Measurements from ENCODE around the gene CHKA.

Gene CHKA

DNA sequence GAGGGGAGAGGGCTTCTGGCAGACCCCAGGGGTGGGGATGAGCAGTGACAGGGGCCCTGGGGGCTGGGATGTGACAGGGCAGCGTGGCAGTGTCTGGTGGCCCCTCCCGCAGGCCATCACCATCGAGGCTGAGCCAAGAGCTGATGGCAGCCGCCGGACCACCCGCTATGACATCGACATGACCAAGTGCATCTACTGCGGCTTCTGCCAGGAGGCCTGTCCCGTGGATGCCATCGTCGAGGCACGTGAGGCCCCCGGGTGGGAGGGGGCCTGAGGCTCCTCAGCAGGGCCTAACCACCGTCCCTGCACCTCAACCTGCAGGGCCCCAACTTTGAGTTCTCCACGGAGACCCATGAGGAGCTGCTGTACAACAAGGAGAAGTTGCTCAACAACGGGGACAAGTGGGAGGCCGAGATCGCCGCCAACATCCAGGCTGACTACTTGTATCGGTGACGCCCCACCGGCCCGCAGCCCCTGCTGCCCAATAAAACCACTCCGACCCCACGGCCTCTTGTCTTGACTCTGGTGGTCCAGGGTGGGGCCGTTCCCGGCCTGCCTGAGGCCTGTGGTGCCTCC lies 85.0 kb downstream of the CHKA start:
- no peak for DNase-seq (ENCODE audit: extremely low read depth, insufficient read length)
- TF ChIP-seq, protein P1, sequence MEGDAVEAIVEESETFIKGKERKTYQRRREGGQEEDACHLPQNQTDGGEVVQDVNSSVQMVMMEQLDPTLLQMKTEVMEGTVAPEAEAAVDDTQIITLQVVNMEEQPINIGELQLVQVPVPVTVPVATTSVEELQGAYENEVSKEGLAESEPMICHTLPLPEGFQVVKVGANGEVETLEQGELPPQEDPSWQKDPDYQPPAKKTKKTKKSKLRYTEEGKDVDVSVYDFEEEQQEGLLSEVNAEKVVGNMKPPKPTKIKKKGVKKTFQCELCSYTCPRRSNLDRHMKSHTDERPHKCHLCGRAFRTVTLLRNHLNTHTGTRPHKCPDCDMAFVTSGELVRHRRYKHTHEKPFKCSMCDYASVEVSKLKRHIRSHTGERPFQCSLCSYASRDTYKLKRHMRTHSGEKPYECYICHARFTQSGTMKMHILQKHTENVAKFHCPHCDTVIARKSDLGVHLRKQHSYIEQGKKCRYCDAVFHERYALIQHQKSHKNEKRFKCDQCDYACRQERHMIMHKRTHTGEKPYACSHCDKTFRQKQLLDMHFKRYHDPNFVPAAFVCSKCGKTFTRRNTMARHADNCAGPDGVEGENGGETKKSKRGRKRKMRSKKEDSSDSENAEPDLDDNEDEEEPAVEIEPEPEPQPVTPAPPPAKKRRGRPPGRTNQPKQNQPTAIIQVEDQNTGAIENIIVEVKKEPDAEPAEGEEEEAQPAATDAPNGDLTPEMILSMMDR (IDR thresholded peaks at IDR 0.05; ENCODE audit: insufficient read depth, low read length, poor library complexity, severe bottlenecking) = no peak
- Histone ChIP-seq H3K27me3 (replicated peaks; ENCODE audit: control insufficient read depth, insufficient read depth, low read length) (no peaks in the 10 kb centered on the region), H3K36me3 (ENCODE audit: control insufficient read depth, insufficient read depth, low read length) (peaks cover 19% of the 10 kb centered on the region), H3K4me3 (replicated peaks; ENCODE audit: low read depth, low read length) (no peak overlapping the region)

DNA sequence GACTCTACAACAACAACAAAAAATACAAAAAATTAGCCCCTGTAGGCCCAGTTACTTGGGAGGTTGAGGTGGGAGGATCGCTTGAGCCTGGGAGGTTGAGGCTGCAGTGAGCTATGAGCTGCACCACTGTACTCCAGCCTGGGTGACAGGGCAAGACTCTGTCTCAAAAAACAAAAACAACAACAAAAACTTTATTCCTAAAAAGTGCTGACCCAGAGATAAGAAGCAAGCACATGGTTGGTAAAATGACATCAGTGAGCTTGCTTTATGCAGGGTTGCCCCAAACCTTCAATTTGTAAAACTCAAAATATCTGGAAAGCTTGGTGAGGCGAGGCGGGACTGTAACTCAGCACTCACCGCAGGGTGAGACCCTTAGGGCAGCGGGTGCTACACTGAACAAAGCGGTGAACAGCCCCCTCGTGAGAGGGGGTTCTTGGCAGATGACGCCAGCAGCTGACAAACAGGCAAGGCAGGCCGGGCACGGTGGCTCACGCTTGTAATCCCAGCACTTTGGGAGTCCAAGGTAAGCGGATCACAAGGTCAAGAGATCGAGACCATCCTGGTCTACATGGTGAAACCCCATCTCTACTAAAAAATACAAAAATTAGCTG lies 85.8 kb downstream of the CHKA start:
- Histone ChIP-seq H3K36me3 (ENCODE audit: control insufficient read depth, insufficient read depth, low read length) (peaks cover 17% of the 10 kb centered on the region), H3K27me3 (replicated peaks; ENCODE audit: control insufficient read depth, insufficient read depth, low read length) (no peaks in the 10 kb centered on the region), H3K4me3 (replicated peaks; ENCODE audit: low read depth, low read length) (no peak overlapping the region)
- DNase-seq (ENCODE audit: extremely low read depth, insufficient read length) = no peak
- TF ChIP-seq, protein P1 (IDR thresholded peaks at IDR 0.05; ENCODE audit: insufficient read depth, low read length, poor library complexity, severe bottlenecking) = no peak

DNA sequence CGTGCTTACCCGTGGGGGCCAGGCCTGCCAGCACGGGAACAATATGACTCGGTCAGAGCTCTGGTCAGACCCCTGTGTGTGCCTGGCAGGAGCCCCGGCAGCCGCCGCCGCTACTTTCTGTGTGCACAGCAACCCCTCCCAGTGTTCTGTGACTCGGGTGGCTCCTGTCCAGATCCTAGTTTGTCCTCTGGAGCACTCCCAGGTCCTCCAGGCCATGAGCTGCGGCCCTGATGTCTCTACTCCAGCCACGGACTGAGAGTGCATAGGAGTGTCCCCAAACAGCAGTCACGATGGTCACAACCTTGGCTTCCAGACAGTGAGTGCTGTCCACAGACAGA lies 87.5 kb downstream of the CHKA start:
- peaks cover 17% of the 10 kb centered on the region for H3K36me3 ChIP-seq (ENCODE audit: control insufficient read depth, insufficient read depth, low read length)

DNA sequence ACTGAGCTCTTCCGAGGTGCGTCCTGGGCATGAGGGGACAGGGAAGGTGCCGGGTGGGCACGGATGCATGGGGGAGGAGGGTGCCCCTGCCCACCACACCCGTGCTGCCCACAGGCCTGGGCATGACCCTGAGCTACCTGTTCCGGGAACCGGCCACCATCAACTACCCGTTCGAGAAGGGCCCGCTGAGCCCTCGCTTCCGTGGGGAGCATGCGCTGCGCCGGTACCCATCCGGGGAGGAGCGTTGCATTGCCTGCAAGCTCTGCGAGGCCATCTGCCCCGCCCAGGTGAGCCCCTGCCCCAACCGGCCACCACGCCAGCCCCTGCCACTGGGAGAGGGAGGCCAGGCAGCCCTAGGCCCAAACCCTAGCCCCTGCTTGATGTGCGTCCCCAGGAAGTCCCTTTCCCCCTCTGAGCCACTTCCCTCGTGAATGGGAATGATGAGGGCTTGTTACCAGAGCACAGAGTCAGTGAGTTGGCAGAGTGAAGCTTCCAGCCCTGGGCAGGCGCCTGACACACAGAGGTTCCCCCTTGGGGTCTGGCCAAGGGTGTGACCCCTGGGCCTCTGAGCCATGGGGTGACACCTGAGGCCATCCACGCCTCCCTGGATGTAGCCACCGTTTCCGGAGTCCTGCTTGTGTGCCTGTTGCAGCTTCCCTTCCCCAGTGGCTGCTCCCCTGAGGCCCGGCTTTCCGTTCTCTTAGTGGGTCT lies 88.0 kb downstream of the CHKA start:
- TF ChIP-seq, protein P1 (IDR thresholded peaks at IDR 0.05; ENCODE audit: insufficient read depth, low read length, poor library complexity, severe bottlenecking) = no peak
- DNase-seq (ENCODE audit: extremely low read depth, insufficient read length) = no peak
- H3K27me3 ChIP-seq (replicated peaks; ENCODE audit: control insufficient read depth, insufficient read depth, low read length) = no peaks in the 10 kb centered on the region
- H3K4me3 ChIP-seq (replicated peaks; ENCODE audit: low read depth, low read length) = no peak overlapping the region
- H3K36me3 ChIP-seq (ENCODE audit: control insufficient read depth, insufficient read depth, low read length) = peaks cover 17% of the 10 kb centered on the region

More for the DNA sequence above, 87.5 kb downstream of the CHKA start:
- no peaks in the 10 kb centered on the region for H3K27me3 ChIP-seq (replicated peaks; ENCODE audit: control insufficient read depth, insufficient read depth, low read length)
- no peak overlapping the region for H3K4me3 ChIP-seq (replicated peaks; ENCODE audit: low read depth, low read length)
- TF ChIP-seq, protein P1 (IDR thresholded peaks at IDR 0.05; ENCODE audit: insufficient read depth, low read length, poor library complexity, severe bottlenecking) = no peak
- DNase-seq (ENCODE audit: extremely low read depth, insufficient read length) = no peak

DNA sequence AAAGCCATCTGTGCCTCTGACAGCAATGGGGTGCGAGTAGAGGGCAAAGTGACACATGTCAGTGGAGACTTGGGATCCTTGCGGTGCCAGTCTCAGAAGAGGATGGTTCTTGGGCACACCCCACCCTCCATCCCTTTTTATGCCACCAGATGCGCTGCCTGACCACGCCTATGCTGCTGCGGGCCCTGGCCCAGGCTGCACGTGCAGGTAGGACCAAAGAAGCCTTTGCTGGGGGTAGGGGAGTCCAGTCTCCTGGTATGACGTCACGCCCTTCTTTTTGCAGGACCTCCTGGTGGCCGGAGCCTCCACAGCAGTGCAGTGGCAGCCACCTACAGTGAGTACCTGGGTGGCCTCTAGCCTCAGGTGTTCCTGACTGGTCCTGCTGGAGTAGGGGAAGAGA lies 89.2 kb downstream of the CHKA start:
- peaks cover 17% of the 10 kb centered on the region for H3K36me3 ChIP-seq (ENCODE audit: control insufficient read depth, insufficient read depth, low read length)
- TF ChIP-seq, protein P1 (IDR thresholded peaks at IDR 0.05; ENCODE audit: insufficient read depth, low read length, poor library complexity, severe bottlenecking) = no peak

More for the DNA sequence above, 89.2 kb downstream of the CHKA start:
- H3K27me3 ChIP-seq (replicated peaks; ENCODE audit: control insufficient read depth, insufficient read depth, low read length) = no peaks in the 10 kb centered on the region
- DNase-seq (ENCODE audit: extremely low read depth, insufficient read length) = no peak
- peak overlapping the region; percentile 91 for H3K4me3 ChIP-seq (replicated peaks; ENCODE audit: low read depth, low read length)
